WTC11 (cell line): ENCODE data around the gene LHB.

ENCODE experiments used
- CBFB ChIP-seq: sonication (generic); formaldehyde crosslinking; IDR thresholded peaks from 2 replicates; pipeline ENCODE4 v1.8.1; 2022; ENCODE audit warnings: mild to moderate bottlenecking, low read depth, missing genetic modification reagents
- CREB1 ChIP-seq: sonication (generic); formaldehyde crosslinking; IDR thresholded peaks from 2 replicates; pipeline ENCODE4 v1.8.0; 2023; ENCODE audit warnings: mild to moderate bottlenecking, missing genetic modification reagents
- ELF4 ChIP-seq: sonication (generic); formaldehyde crosslinking; IDR thresholded peaks from 2 replicates; pipeline ENCODE4 v1.8.1; 2022; ENCODE audit warnings: low read depth, mild to moderate bottlenecking, moderate library complexity, missing genetic modification reagents
- NR1H2 ChIP-seq: sonication (generic); formaldehyde crosslinking; IDR thresholded peaks from 2 replicates; pipeline ENCODE4 v1.9.0; 2021; ENCODE audit warnings: mild to moderate bottlenecking, moderate library complexity, missing genetic modification reagents
- SP1 ChIP-seq: sonication (generic); formaldehyde crosslinking; conservative IDR thresholded peaks from 2 replicates; pipeline ENCODE4 v1.8.1; 2022; ENCODE audit warnings: missing genetic modification reagents
- TF ChIP-seq, protein P1 (sequence below): fragments of 200-600 bp; IDR thresholded peaks from 2 replicates; pipeline ENCODE4 v1.8.0; 2022; ENCODE audit warnings: antibody characterized with exemption
- TF ChIP-seq, protein P2 (sequence below): fragments of 250-450 bp; sonication (Bioruptor Pico); conservative IDR thresholded peaks from 2 replicates; pipeline ENCODE4 v1.9.0; 2021; ENCODE audit warnings: mild to moderate bottlenecking

DNA sequence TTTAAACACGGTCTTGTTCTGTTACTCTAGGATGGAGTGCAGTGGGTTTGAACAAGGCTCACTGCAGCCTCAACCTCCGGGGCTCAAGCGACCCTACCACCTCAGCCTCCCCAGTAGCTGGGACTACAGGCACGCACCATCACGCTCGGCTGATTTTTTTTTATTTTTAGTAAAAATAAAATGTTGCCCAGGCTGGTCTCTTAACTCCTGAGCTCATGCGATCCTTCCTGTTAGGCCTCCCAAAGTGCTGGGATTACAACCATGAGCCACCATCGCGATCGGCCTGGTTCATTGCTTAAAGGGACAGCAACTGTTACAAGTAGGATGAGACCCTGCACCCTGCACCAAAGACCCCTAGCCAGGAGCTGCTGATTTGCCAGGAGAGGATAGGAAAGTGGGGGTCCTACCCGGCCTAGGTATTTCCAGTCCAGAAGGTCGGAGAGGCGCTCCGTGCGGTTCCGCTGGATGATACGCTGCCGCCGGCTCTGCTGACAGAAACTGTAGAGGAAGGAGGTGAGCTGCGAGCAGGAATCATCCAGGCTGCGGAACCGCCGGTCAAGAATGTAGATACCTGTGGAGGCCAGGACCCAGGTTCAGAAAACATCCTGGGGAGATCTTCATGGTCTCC, 46.6 kb downstream of the LHB start:
- TF ChIP-seq, protein P1, sequence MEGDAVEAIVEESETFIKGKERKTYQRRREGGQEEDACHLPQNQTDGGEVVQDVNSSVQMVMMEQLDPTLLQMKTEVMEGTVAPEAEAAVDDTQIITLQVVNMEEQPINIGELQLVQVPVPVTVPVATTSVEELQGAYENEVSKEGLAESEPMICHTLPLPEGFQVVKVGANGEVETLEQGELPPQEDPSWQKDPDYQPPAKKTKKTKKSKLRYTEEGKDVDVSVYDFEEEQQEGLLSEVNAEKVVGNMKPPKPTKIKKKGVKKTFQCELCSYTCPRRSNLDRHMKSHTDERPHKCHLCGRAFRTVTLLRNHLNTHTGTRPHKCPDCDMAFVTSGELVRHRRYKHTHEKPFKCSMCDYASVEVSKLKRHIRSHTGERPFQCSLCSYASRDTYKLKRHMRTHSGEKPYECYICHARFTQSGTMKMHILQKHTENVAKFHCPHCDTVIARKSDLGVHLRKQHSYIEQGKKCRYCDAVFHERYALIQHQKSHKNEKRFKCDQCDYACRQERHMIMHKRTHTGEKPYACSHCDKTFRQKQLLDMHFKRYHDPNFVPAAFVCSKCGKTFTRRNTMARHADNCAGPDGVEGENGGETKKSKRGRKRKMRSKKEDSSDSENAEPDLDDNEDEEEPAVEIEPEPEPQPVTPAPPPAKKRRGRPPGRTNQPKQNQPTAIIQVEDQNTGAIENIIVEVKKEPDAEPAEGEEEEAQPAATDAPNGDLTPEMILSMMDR = no peak
- TF ChIP-seq ELF4 (CRISPR knock-in tag) (no peak), CREB1 (CRISPR knock-in tag) (no peak), SP1 (CRISPR knock-in tag) (no peak), NR1H2 (CRISPR knock-in tag) (no peak), CBFB (CRISPR knock-in tag) (no peak)
- TF ChIP-seq, protein P2, sequence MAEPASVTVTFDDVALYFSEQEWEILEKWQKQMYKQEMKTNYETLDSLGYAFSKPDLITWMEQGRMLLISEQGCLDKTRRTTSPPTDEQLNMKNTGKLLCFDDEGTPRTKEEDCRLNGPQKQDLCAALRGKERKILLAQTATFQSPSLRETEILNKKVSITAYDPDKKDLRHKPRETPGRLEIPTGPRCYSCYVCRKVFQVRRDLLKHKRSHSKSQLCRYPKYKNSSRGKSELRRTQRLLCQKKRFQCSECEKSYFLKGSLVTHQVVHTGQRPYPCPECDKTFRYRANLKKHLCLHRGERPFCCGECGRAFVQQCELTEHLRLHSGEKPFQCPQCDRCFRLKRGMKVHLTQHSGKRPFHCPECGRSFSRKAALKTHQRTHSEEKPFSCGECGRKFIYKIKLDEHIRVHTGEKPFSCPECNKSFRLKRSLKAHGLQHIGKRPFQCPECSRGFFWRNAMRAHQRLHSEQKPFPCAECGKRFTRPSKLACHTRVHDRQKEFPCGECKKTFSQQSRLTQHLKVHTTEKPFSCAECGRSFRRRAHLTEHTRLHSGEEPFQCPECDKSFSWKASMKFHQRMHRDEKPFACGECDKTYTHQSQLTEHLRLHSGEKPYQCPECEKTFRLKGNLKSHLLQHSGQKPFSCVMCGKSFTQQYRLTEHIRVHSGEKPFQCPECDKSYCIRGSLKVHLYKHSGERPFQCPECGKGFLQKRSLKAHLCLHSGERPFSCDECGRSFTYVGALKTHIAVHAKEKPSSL (CRISPR knock-in tag) = no peak
